ENCODE measurements around the gene TSNAXIP1.
"Not testable (repeated sequence)": the region's sequence is repeated elsewhere in the genome, so short reads cannot be mapped to it uniquely, and the experiment has no call there.

The TSNAXIP1 gene

DNA sequence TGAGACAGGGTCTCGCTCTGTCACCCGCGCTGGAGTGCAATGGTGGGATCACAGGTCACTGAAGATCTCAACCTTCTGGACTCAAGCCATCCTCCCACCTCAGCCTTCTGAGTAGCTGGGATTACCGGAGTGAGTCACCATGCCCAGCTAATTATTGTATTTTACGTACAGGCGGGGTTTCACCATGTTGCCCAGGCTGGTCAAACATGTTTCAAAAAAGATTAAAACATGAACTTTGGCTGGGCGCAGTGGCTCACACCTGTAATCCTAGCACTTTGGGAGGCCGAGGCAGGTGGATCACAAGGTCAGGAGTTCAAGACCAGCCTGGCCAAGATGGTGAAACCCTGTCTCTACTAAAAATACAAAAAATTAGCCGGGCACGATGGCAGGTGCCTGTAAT is 30.5 kb downstream of the TSNAXIP1 start:
- DNase-seq (ENCODE audit: low read depth): not testable (repeated sequence)

DNA sequence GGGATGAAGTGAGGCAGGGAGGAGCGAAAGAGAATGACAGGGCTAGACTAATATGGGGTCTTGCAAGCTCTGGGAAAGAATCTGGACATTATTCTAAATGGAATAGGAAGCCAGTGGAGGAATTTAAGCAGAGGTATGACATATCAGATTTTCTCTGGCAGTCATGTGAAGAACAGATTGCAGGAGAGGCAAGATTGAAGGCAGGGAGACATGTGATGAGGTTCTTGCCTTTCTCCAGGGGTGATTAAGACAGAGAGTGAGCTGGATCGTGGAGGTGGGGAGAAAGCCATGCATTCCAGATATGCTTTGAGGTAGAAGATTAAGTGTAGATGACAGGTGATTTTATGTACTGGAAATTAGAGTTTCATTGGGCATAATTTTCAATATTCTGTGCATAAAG is 31.1 kb downstream of the TSNAXIP1 start:
- DNase-seq (ENCODE audit: low read depth): no peak

DNA sequence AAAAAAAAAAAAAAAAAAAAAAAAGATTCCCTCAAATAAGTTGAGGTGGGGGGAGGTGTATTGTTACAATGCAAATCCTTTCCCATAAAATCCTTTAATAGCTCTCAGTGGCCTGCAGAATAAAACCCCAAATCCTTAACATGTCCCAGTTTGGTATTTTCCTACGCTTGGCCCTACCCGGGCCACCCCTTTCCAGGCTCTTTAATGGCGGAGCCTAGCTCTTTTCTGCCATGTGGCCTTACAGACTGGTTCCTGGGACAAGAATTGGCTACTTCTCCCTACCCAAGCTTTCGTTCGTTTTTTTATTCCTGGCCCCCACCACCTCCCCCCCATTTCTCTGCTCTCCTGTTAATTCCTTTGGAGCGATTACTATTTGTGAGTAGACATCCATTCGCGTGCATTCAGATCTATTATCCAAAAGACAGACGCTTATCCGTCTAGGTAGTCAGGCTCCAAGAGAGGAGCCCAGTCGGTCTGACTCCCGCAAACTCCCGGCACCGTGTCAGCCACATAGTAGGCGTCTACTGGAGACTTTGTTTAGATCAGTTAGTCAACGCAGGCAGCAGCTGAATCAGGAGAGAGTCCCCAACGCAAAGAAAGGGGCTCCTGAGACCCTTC is 34.6 kb downstream of the TSNAXIP1 start:
- no peak for DNase-seq (ENCODE audit: low read depth)

DNA sequence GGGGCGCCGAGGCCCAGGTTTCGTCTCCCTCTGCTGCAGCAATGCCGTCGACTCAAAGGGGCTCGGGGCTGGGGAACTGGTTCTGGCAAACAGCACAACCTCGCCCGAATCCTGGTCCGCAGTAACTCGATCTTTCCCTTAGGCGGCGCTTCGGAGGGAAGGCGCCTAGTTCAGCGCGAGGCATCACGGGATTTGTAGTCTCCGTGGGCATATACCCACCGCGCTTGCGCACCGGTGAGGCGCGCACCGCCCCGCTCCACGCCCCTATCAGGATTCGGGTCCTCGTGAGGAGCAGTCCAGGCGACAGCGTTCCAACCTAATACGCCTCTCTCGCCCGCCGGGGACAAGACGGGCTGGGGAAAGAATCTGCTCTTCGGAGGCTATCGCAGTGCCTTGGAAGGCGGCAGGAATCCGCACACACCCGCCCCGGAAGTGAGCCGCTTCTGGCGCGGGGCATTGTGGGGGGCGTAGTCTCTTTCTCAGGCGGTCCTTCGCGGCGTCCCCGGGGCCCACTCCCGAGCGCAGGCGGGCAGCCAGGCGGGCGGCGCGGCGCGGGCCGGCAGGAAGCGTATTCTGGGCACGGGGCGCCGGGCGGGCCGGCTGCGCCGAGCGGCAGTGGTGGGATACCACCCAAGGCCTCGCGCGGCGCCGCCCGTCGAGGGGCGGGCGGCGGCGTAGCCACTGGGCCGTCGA is 35.3 kb downstream of the TSNAXIP1 start, which contains the start of gene THAP11:
Gene THAP11, plus strand, starts transcription at position 505 of the 693 bp plus-strand sequence. CDS start 235 bp downstream, outside the sequence.
- DNase-seq (ENCODE audit: low read depth): peak; percentile 86

DNA sequence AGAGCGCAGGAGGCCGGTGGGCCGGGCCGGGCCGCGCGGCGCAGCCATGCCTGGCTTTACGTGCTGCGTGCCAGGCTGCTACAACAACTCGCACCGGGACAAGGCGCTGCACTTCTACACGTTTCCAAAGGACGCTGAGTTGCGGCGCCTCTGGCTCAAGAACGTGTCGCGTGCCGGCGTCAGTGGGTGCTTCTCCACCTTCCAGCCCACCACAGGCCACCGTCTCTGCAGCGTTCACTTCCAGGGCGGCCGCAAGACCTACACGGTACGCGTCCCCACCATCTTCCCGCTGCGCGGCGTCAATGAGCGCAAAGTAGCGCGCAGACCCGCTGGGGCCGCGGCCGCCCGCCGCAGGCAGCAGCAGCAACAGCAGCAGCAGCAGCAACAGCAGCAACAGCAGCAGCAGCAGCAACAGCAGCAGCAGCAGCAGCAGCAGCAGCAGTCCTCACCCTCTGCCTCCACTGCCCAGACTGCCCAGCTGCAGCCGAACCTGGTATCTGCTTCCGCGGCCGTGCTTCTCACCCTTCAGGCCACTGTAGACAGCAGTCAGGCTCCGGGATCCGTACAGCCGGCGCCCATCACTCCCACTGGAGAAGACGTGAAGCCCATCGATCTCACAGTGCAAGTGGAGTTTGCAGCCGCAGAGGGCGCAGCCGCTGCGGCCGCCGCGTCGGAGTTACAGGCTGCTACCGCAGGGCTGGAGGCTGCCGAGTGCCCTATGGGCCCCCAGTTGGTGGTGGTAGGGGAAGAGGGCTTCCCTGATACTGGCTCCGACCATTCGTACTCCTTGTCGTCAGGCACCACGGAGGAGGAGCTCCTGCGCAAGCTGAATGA is 36.0 kb downstream of the TSNAXIP1 start:
- DNase-seq (ENCODE audit: low read depth): no peak

DNA sequence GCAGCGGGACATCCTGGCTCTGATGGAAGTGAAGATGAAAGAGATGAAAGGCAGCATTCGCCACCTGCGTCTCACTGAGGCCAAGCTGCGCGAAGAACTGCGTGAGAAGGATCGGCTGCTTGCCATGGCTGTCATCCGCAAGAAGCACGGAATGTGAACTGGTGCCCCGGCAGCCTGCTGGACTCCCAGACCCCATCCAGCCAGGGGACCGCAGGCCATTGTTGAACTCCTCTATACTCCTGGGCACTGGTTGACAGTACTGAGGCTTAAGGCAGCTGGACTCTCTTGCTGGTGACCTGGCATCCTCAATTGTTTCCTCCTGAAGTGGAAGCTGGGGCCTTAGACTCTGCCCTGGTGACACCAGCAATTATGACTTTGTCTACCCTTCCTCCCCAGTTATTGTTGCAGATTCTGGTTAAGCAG is 36.7 kb downstream of the TSNAXIP1 start:
- no peak for DNase-seq (ENCODE audit: low read depth)

DNA sequence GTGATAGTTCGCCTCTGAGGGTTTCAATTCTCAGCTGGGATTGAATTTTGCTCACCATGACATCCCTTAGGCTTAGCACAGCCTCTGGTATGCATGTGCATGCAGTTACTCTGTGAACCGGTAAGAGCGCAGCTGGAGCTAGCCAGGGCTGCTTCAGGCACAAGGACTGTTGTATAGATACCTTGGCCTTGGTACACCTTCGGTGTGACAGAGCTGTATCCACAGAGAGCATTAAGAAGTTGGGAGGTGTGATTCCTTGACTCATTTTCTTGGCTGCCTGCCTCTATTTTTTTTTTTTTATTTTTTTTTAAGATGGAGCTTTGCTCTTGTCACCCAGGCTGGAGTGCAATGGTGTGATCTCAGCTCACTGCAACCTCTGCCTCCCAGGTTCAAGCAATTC is 37.8 kb downstream of the TSNAXIP1 start:
- no peak for DNase-seq (ENCODE audit: low read depth)

DNA sequence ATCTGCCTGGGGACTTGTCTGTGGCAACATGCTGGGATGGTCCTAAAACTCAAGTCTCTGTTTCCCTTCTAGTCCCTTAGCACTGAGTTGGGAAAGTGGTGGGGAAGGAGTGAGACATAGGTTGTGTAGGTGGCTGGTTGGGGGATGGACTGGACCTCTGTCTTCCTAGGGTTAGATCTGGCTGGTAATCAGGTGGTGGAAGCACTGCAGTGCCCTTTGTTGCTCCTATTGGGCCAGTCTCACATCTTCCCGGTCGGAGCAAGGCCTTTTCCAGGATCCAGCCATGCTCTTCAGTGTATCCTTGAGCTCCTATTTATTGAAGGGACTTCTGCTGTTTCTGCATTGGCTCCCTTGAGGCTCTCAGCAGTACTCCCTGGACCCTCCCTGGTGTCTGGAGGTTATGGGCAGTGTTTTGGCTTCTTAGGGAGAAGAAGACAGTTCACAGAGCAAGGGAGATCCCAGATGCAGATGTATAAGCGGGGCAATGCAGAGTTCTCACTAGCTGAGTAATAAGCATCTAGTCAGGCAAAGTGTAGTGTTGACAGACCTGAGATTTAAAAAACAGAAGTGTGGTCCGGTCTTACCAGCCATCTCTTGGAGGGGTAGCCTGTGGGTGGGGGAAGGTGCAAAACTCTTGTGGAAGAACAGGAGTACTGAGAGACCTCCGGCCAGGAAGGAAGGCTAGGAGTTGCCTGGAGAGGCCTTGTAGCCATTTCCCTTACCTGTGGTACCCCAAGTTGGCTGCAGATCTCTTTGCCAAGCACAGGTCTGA is 38.8 kb downstream of the TSNAXIP1 start:
- no peak for DNase-seq (ENCODE audit: low read depth)

DNA sequence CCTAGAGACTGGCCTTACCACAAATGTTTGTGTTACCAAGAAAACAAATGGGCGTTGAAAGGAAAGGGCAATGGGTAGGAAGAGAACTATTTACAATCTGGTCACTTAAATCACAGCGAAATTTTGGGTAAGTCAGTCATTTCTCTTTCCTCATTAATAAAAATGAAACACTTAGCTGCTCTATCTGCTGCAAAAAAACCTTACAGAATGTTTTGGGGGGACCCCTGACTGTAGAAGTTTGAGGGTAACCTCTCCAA is 39.3 kb downstream of the TSNAXIP1 start:
- DNase-seq (ENCODE audit: low read depth): no peak

DNA sequence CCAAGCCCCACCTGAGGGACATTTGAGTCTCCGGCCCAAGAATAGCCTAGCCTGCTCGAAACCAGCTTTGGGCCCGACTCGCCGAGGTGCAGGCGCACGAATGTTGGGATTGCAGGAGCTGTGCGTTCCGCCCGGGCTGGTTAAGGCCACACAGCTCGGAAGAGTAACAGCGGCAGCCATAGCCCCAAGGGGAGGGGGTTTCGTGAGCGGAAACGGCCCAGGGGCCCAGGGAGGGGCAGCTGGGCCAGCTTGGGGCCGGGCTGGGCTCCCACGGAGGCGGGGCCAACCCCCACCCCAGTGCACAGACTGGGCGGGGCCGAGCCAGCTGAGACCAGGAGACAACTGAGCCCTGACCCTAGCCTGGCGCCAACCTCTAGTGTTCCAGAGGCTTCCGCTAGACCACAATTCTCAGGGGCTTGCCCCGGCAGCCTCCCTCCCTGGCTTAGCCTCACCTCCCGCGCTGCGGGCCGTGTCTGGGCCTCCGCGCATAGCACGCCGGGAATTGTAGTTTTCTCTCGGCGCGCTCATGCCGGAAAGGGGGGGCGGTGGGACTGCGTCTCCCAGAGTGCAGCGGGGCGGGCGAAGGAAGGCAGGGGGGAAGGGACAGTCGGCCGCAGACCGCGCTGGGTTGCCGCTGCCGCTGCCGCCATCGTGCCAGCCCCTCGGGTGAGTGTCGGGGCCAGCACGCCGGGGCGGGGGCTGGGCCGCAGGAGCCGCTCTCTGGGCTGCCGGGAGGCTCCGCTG is 39.8 kb downstream of the TSNAXIP1 start, which contains the start of gene NUTF2:
Gene NUTF2, plus strand, starts transcription at position 614 of the 744 bp plus-strand sequence. CDS start 18,198 bp downstream, outside the sequence.
- DNase-seq (ENCODE audit: low read depth): peak; percentile 89

DNA sequence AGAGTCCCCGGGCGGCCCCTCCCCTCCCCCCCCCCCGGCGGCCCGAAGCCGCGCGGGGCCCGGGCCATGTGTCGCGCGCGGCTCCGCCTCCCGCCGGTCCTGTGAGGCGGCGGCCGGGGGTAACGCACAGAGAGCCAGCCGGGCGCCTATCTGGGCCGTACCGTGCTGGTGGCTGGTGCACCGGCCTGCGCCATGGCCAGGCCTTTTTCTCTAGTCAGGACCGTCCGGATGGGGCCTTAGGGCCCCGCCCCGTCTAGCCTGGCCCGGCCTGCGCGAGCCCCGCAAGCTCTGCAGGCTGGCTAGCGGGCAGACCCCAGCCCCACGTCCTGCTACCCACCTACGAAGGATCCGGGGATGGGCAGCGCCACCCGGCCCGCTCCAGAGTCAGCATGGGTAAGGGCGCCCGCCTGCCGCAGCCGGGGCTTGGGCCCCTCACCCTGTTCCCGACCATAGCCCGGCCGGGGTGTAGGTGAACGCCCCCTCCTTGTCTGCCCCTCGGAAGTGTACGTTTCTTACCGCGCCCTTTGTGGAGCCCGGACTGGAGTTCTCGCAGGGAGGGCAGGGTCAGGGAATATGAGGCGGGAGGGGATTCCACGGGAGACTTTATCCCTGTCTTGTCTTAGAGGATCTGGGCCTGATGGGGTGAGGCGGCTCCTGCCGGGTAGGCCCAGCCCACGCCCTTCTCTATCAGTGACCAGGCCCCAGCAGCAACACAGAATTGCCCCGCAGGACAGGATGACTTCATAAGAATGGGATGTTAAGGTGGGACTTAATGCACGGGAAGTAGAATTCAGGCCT is 40.6 kb downstream of the TSNAXIP1 start, which contains the start of gene CENPT:
Gene CENPT, minus strand, starts transcription at position 630 of the 798 bp plus-strand sequence. CDS start 13,834 bp downstream, outside the sequence.
- no peak for DNase-seq (ENCODE audit: low read depth)

DNA sequence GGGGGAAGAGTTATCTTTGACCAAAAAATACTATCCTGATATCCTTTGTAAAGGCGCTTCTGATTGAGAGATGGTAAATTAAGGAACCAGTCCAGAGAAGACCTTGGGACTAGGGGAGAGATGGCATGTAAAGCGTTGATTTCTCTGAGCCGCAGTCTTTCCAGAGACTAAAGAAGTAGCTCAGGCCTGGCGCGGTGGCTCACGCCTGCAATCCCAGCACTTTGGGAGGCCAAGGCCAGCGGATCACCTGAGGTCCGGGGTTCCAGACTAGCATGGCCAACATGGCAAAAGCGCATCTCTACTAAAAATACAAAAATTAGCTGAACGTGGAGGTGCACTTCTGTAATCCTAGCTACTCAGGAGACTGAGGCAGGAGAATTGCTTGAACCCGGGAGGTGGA is 41.4 kb downstream of the TSNAXIP1 start:
- no peak for DNase-seq (ENCODE audit: low read depth)

DNA sequence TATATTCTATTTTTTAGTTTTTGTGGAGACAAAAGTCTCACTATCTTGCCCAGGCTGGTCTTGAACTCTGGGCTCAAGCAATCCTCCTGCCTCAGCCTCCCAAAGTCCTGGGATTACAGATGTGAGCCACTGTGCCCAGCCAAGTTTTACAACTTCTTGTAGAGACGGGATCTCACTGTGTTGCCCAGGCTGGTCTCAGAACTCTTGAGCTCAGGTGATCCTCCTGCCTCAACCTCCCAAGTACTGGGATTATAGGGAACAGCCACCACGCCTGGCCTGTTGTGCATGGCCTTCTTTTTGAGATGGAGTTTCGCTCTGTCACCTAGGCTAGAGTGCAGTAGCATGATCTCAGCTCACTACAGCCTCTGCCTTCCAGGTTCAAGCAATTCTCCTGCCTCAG is 47.0 kb downstream of the TSNAXIP1 start:
- no peak for DNase-seq (ENCODE audit: low read depth)

DNA sequence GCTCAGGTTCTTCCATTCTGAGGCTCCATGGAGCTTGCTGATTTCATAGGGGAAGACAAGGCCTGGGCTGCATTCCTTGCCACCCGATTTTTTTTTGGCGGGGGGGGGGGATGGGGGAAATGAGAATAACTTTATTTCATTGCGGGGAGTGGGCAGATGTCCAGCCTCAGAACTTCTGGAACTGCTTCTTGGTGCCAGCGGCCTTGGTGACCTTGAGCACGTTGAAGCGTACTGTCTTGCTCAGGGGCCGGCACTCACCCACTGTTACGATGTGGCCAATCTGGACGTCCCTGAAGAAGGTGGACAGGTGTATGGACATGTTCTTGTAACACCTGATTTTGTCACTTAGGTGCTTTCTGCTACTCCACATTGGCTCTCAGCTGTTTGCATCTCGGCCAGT is 49.1 kb downstream of the TSNAXIP1 start:
- DNase-seq (ENCODE audit: low read depth): no peak

DNA sequence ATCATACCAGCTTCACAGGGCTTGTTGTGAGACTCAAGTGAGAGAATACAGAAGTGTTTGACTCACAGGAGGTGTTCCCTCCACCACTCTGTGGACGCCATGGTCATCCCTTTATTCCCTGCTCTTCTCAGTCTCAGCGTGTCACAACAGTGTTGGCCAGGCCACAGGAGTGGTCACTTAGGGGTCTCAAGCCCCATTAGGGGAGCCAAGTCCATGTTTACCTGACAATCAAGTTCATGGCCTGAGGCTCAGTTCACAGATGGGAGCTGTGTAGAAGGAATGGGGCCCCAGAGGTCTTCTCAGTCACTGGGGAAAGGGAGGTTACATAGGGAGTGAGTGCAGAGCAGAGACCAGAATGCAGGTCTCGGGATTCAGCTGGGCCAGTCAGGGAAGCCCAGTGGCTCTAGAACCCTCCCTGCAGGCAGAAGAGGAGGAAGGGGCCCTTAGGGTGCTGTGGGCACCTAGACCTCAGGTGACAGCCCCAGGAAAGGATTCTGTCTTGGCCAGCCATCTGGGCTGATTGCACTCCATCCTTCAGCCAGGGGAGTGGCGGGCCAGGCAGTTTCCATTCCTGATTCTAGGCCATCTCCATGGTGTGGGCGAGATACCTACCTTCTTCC is 50.3 kb downstream of the TSNAXIP1 start:
- DNase-seq (ENCODE audit: low read depth): no peak

DNA sequence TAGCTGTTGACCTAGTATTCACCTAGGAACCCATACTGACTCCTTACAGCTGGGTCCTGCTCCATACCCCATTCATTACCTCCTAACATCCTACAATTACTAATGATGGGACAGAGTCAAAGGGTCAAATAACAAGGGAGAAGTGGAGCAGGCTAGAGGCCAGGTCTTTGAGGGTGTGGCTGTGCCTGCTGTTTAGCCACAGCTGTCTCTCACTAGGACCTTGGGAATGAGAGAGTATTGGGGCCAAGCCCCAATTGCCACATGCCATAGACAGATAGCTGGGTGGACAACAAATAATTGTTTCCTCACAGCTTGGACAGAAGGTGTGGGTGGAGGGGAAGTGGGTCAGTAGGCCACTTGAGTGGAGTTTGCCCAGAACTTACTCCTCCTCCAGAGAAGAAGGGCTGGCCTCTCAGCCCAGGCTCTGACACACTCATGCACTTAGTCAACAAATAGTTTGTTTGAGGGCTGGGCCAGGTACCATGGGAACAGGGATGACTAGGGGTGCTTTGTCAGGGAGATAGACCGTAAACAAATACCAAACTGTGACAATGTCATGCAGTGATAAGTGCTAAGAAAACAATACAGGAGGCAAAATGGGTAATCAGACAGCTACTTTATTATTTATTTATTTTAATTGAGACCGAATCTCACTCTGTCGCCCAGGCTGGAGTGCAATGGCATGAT is 51.0 kb downstream of the TSNAXIP1 start:
- peak; percentile 97 for DNase-seq (ENCODE audit: low read depth)

DNA sequence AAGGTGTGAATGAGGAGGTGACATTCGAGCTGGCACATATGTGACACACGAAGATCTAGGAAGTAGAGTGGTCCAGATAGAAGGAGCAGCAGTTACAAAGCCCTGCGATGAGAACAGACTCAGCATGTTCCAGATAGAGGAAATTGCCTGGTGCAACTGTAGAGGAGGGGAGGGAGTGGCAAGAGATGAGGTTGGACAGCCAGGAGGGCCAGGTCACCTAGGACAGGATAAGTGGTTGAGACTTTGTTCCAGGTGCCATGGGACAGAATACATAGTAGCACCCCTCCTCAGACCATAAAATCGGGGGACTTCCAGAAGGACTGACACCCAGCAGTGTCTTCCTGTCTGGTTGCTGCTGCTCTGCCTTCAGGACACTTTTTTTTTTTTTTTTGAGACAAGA is 51.8 kb downstream of the TSNAXIP1 start:
- no peak for DNase-seq (ENCODE audit: low read depth)

DNA sequence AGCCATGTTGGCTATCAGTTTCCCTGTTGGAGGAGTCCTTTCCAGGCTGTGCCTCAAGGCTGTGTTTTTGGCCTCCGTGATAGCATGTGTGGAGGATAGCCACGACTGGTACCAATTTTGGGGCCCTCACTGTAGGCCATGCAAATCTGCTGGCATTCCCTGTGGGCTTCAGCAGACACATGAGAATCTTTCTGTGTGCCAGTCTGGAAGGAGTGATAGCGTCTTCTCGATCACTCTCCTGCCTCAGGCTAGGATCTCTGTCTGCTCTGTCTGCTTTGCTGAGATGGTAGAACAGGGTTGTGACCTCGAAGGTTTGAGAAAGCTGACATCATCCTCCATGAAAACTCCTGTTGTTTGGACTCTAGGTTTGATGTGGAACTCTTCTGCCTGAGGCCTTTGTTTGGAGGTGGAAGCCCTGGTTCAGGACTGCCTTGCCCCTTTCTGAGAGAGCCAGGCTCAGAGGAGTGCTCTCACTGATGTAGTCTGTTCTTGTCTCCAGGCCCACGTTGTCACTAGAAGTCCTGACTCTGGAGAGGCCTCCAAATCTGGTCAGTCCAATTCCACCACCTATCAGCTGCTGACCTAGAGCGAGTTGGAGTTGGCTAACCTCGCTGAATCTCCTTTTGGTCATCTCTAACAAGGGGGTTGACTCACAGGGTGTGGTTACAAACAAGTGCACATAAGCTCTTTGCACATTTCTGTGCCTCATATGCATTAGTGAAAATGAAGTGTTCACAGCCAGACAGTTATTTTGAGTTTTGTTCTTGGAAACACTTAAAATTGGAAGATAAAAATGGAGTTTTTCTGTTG is 54.1 kb downstream of the TSNAXIP1 start:
- peak; percentile 64 for DNase-seq (ENCODE audit: low read depth)

DNA sequence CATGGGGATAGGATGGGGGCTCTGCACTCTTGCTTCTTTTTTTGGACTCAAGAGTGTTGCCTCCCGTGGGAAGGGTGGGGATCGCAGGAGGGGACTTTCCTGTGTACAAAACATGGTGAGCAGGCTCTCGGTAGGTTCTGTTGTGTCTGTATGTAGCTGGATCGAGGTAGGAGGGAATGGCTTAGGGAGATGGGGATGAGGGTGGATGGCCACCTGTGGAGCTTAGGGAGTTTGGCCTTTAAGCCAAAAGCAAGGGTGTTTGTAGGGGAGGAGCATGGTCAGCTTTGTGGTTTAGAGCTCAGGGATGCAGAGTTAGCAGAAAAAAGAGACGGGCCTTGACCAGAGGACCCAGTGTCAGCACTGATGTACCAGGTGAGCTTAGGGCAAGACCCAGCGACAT is 55.2 kb downstream of the TSNAXIP1 start:
- DNase-seq (ENCODE audit: low read depth): no peak
